ENCODE results near the gene PTPRN2. TPM values are rescaled to one million over a fixed set of nuclear protein-coding genes. Genes with fewer than 3 reads are reported as not detected.
A peak's percentile ranks its signal among the peaks of the same experiment; 100 is the strongest.
"Not testable (repeated sequence)": the region's sequence is repeated elsewhere in the genome, so short reads cannot be mapped to it uniquely, and the experiment has no call there.

The PTPRN2 gene
- total RNA-seq, 5 donors from 2014 or later (not counting 1 experiment from before 2014, with no cell fraction given): 0.60 to 1.7 (median 0.82) TPM

DNA sequence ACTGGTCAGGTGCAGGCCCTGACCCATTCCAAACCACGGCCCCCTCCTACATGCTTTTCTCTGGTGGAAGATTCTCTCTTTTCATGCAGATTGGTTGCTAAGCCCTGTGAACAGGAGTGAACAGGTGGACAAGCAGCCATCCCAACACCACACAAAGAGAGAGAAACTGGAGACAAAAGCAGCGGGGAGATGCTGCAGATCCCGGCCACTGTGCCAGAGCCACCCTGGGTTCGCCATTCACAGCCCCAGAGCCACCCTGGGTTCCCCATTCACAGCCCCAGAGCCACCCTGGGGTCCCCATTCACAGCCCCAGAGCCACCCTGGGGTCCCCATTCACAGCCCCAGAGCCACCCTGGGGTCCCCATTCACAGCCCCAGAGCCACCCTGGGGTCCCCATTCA lies 239.6 kb downstream of the PTPRN2 start:
- H3K4me3 Mint-ChIP-seq; H3K4me1 Mint-ChIP-seq; H3K4me3 ChIP-seq (ENCODE audit: control insufficient read depth in 1 of 2, extremely low read depth in 1 of 2, low read length in 1 of 2); H3K36me3 Mint-ChIP-seq; H3K36me3 ChIP-seq (ENCODE audit: control insufficient read depth in 2 of 2, extremely low read depth in 1 of 2, insufficient read depth in 1 of 2, low read length in 1 of 2); H3K9me3 Mint-ChIP-seq; ATAC-seq (replicated peaks in 1 of 4); H3K27ac ChIP-seq (ENCODE audit: low read length); CTCF ChIA-PET; H3K27me3 Mint-ChIP-seq; POLR2A ChIA-PET; H3K4me1 ChIP-seq (ENCODE audit: control insufficient read depth in 1 of 2, extremely low read depth in 1 of 2, insufficient read depth in 2 of 2, low read length in 2 of 2); H3K27ac Mint-ChIP-seq; DNase-seq; H3K9me3 ChIP-seq: not testable (repeated sequence)
- WGBS (ENCODE audit: insufficient coverage): 83% methylated on average over 1 of the region's 4 CpGs
- peaks cover 0 to 20% of the 10 kb centered on the region in 2 experiments for H3K27me3 ChIP-seq (replicated peaks in 1 of 2; ENCODE audit: control insufficient read depth in 2 of 2, extremely low read depth in 1 of 2, insufficient read depth in 2 of 2, low read length in 1 of 2)

- Mint-ChIP-seq H3K27me3 (peaks cover 0 to 2% of the 10 kb centered on the region in 2 donors), H3K36me3 (no peaks in the 10 kb centered on the region), H3K4me3 (no peak overlapping the region), H3K27ac (no peak overlapping the region), H3K9me3 (no peaks in the 10 kb centered on the region), H3K4me1 (no peaks in the 10 kb centered on the region)
- no peaks in the 10 kb centered on the region for H3K4me1 ChIP-seq (ENCODE audit: control insufficient read depth in 1 of 2, extremely low read depth in 1 of 2, insufficient read depth in 2 of 2, low read length in 2 of 2)
- H3K36me3 ChIP-seq (ENCODE audit: control insufficient read depth in 2 of 2, extremely low read depth in 1 of 2, insufficient read depth in 1 of 2, low read length in 1 of 2): no peaks in the 10 kb centered on the region
- no peaks in the 10 kb centered on the region for H3K9me3 ChIP-seq
- WGBS (ENCODE audit: insufficient coverage): no CpG with 5 or more reads among the region's 6 CpGs
- no peak overlapping the region for H3K27ac ChIP-seq (ENCODE audit: low read length)
- H3K4me3 ChIP-seq (ENCODE audit: control insufficient read depth in 1 of 2, extremely low read depth in 1 of 2, low read length in 1 of 2): no peak overlapping the region
- ATAC-seq (replicated peaks in 1 of 4): no peak
- DNase-seq: no peak
- CTCF ChIA-PET: no interaction called here
- POLR2A ChIA-PET: no interaction called here
- peaks cover 0 to 16% of the 10 kb centered on the region in 2 experiments for H3K27me3 ChIP-seq (replicated peaks in 1 of 2; ENCODE audit: control insufficient read depth in 2 of 2, extremely low read depth in 1 of 2, insufficient read depth in 2 of 2, low read length in 1 of 2)
Measured at GRCh38 chr7:158345731-158346130, 241.9 kb downstream of the PTPRN2 start.

DNA sequence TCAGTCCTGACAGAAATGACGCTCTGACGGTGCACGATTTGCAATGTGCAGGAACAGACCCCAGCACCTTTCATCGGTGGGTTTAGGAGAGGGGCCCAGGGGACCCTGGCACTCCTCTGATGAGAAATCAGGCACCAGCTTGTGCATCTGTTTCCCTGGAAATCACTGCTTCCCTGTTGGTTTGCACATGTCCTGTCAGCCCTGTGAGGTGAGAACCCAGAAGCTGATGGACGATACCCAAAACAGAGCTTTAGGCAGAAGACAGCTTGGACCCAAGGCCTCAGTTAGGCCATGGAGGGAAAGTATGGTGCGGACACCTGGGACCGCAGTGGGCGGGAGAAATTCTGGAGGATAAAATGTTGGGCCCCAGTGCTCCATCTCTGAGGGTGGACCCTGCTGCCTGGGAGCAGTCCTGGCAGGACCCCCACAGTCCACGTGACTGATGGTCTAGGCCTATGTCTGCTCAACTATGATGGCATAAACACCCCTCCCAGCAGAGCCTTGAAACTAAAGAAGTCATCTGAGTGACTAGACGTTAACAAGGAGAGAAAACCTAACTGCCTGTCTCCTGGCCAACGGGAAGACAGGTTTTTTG lies 242.8 kb downstream of the PTPRN2 start:
- CTCF ChIA-PET: no interaction called here
- Mint-ChIP-seq H3K36me3 (no peaks in the 10 kb centered on the region), H3K9me3 (no peaks in the 10 kb centered on the region), H3K27me3 (no peaks in the 10 kb centered on the region), H3K27ac (no peak overlapping the region), H3K4me3 (no peak overlapping the region), H3K4me1 (no peaks in the 10 kb centered on the region)
- 86% methylated on average over 11 of the region's 11 CpGs for WGBS (ENCODE audit: insufficient coverage)
- POLR2A ChIA-PET: no interaction called here
- H3K4me3 ChIP-seq (ENCODE audit: control insufficient read depth in 1 of 2, extremely low read depth in 1 of 2, low read length in 1 of 2): no peak overlapping the region
- H3K4me1 ChIP-seq (ENCODE audit: control insufficient read depth in 1 of 2, extremely low read depth in 1 of 2, insufficient read depth in 2 of 2, low read length in 2 of 2): no peaks in the 10 kb centered on the region
- peaks cover 0 to 10% of the 10 kb centered on the region in 2 experiments for H3K27me3 ChIP-seq (replicated peaks in 1 of 2; ENCODE audit: control insufficient read depth in 2 of 2, extremely low read depth in 1 of 2, insufficient read depth in 2 of 2, low read length in 1 of 2)
- H3K27ac ChIP-seq (ENCODE audit: low read length): no peak overlapping the region
- DNase-seq: no peak
- ATAC-seq (replicated peaks in 1 of 4): no peak
- no peaks in the 10 kb centered on the region for H3K36me3 ChIP-seq (ENCODE audit: control insufficient read depth in 2 of 2, extremely low read depth in 1 of 2, insufficient read depth in 1 of 2, low read length in 1 of 2)
- no peaks in the 10 kb centered on the region for H3K9me3 ChIP-seq

- no peak overlapping the region for H3K27ac Mint-ChIP-seq
- ChIA-PET CTCF (no interaction called here), POLR2A (no interaction called here)
Measured at GRCh38 chr7:158343936-158344455, 243.6 kb downstream of the PTPRN2 start.

DNA sequence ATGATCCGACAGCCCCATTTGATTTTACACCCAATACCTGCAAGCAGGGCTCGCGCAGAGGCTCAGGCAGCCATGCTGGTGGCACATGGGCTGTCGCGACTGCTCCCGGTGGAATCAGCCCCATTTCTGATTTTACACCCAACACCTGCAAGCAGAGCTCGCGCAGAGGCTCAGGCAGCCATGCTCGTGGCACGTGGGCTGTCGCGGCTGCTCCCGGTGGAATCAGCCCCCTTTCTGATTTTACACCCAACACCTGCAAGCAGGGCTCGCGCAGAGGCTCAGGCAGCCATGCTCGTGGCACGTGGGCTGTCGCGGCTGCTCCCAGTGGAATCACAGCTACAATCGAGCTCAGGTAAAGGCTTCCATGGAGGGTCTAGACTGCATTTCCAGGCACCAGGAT lies 244.1 kb downstream of the PTPRN2 start:
- no peaks in the 10 kb centered on the region for H3K4me1 Mint-ChIP-seq
- DNase-seq: no peak
- H3K9me3 Mint-ChIP-seq: no peaks in the 10 kb centered on the region

More at GRCh38 chr7:158343936-158344455, 243.6 kb downstream of the PTPRN2 start:
- Histone ChIP-seq H3K27ac (ENCODE audit: low read length) (no peak overlapping the region), H3K9me3 (no peaks in the 10 kb centered on the region), H3K4me3 (ENCODE audit: control insufficient read depth in 1 of 2, extremely low read depth in 1 of 2, low read length in 1 of 2) (no peak overlapping the region), H3K27me3 (replicated peaks in 1 of 2; ENCODE audit: control insufficient read depth in 2 of 2, extremely low read depth in 1 of 2, insufficient read depth in 2 of 2, low read length in 1 of 2) (peaks cover 0 to 10% of the 10 kb centered on the region in 2 experiments), H3K36me3 (ENCODE audit: control insufficient read depth in 2 of 2, extremely low read depth in 1 of 2, insufficient read depth in 1 of 2, low read length in 1 of 2) (no peaks in the 10 kb centered on the region), H3K4me1 (ENCODE audit: control insufficient read depth in 1 of 2, extremely low read depth in 1 of 2, insufficient read depth in 2 of 2, low read length in 2 of 2) (no peaks in the 10 kb centered on the region)
- H3K36me3 Mint-ChIP-seq: no peaks in the 10 kb centered on the region
- H3K4me1 Mint-ChIP-seq: no peaks in the 10 kb centered on the region
- ATAC-seq (replicated peaks in 1 of 4) (no peak), DNase-seq (no peak)
- H3K9me3 Mint-ChIP-seq: no peaks in the 10 kb centered on the region
- H3K4me3 Mint-ChIP-seq: no peak overlapping the region
- 65% methylated on average over 7 of the region's 10 CpGs for WGBS (ENCODE audit: insufficient coverage)
- H3K27me3 Mint-ChIP-seq: no peaks in the 10 kb centered on the region

GRCh38 chr7:158341097-158341496 lies 246.5 kb downstream of the PTPRN2 start:
- H3K4me1 ChIP-seq (ENCODE audit: control insufficient read depth in 1 of 2, extremely low read depth in 1 of 2, insufficient read depth in 2 of 2, low read length in 2 of 2); H3K27me3 Mint-ChIP-seq; H3K4me3 Mint-ChIP-seq; H3K27ac Mint-ChIP-seq; H3K9me3 ChIP-seq; H3K4me1 Mint-ChIP-seq; H3K27me3 ChIP-seq (replicated peaks in 1 of 2; ENCODE audit: control insufficient read depth in 2 of 2, extremely low read depth in 1 of 2, insufficient read depth in 2 of 2, low read length in 1 of 2); POLR2A ChIA-PET; H3K9me3 Mint-ChIP-seq; H3K36me3 Mint-ChIP-seq; H3K4me3 ChIP-seq (ENCODE audit: control insufficient read depth in 1 of 2, extremely low read depth in 1 of 2, low read length in 1 of 2); ATAC-seq (replicated peaks in 1 of 4); H3K36me3 ChIP-seq (ENCODE audit: control insufficient read depth in 2 of 2, extremely low read depth in 1 of 2, insufficient read depth in 1 of 2, low read length in 1 of 2); H3K27ac ChIP-seq (ENCODE audit: low read length); CTCF ChIA-PET: not testable (repeated sequence)
- WGBS (ENCODE audit: insufficient coverage): 73% methylated on average over 13 of the region's 15 CpGs
- peak in 1 of 35 experiments; percentile 8 for DNase-seq

More for the DNA sequence above, 244.1 kb downstream of the PTPRN2 start:
- H3K27ac ChIP-seq (ENCODE audit: low read length): no peak overlapping the region
- no peaks in the 10 kb centered on the region for H3K27me3 Mint-ChIP-seq
- H3K27me3 ChIP-seq (replicated peaks in 1 of 2; ENCODE audit: control insufficient read depth in 2 of 2, extremely low read depth in 1 of 2, insufficient read depth in 2 of 2, low read length in 1 of 2): peaks cover 0 to 9% of the 10 kb centered on the region in 2 experiments
- CTCF ChIA-PET: no interaction called here
- no peaks in the 10 kb centered on the region for H3K9me3 ChIP-seq
- ATAC-seq (replicated peaks in 1 of 4): no peak
- POLR2A ChIA-PET: no interaction called here
- H3K4me3 ChIP-seq (ENCODE audit: control insufficient read depth in 1 of 2, extremely low read depth in 1 of 2, low read length in 1 of 2): no peak overlapping the region
- no peak overlapping the region for H3K4me3 Mint-ChIP-seq
- no peaks in the 10 kb centered on the region for H3K36me3 Mint-ChIP-seq
- H3K4me1 ChIP-seq (ENCODE audit: control insufficient read depth in 1 of 2, extremely low read depth in 1 of 2, insufficient read depth in 2 of 2, low read length in 2 of 2): no peaks in the 10 kb centered on the region
- H3K27ac Mint-ChIP-seq: no peak overlapping the region
- WGBS (ENCODE audit: insufficient coverage): 95% methylated on average over 19 of the region's 20 CpGs
- no peaks in the 10 kb centered on the region for H3K36me3 ChIP-seq (ENCODE audit: control insufficient read depth in 2 of 2, extremely low read depth in 1 of 2, insufficient read depth in 1 of 2, low read length in 1 of 2)

DNA sequence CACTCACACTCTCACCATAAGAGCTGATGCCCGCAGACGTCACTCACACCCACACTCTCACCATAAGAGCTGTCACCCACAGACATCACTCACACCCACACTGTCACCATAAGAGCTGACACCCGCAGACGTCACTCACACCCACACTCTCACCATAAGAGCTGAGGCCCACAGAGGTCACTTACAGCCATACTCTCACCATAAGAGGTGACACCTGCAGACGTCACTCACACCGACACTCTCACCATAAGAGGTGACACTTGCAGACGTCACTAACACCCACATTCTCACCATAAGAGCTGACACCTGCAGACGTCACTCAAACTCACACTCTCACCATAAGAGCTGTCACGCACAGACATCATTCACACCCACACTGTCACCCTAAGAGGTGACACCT lies 250.7 kb downstream of the PTPRN2 start:
- H3K9me3 Mint-ChIP-seq; H3K4me1 Mint-ChIP-seq; H3K4me1 ChIP-seq (ENCODE audit: control insufficient read depth in 1 of 2, extremely low read depth in 1 of 2, insufficient read depth in 2 of 2, low read length in 2 of 2); POLR2A ChIA-PET; H3K4me3 Mint-ChIP-seq; H3K27ac Mint-ChIP-seq; H3K4me3 ChIP-seq (ENCODE audit: control insufficient read depth in 1 of 2, extremely low read depth in 1 of 2, low read length in 1 of 2); H3K36me3 ChIP-seq (ENCODE audit: control insufficient read depth in 2 of 2, extremely low read depth in 1 of 2, insufficient read depth in 1 of 2, low read length in 1 of 2); CTCF ChIA-PET; H3K27ac ChIP-seq (ENCODE audit: low read length); H3K27me3 ChIP-seq (replicated peaks in 1 of 2; ENCODE audit: control insufficient read depth in 2 of 2, extremely low read depth in 1 of 2, insufficient read depth in 2 of 2, low read length in 1 of 2); DNase-seq; H3K27me3 Mint-ChIP-seq; H3K36me3 Mint-ChIP-seq; ATAC-seq (replicated peaks in 1 of 4); H3K9me3 ChIP-seq: not testable (repeated sequence)
- 86% methylated on average over 4 of the region's 9 CpGs for WGBS (ENCODE audit: insufficient coverage)
